ENCODE data around the gene LYPD6B.

LYPD6B gene

DNA sequence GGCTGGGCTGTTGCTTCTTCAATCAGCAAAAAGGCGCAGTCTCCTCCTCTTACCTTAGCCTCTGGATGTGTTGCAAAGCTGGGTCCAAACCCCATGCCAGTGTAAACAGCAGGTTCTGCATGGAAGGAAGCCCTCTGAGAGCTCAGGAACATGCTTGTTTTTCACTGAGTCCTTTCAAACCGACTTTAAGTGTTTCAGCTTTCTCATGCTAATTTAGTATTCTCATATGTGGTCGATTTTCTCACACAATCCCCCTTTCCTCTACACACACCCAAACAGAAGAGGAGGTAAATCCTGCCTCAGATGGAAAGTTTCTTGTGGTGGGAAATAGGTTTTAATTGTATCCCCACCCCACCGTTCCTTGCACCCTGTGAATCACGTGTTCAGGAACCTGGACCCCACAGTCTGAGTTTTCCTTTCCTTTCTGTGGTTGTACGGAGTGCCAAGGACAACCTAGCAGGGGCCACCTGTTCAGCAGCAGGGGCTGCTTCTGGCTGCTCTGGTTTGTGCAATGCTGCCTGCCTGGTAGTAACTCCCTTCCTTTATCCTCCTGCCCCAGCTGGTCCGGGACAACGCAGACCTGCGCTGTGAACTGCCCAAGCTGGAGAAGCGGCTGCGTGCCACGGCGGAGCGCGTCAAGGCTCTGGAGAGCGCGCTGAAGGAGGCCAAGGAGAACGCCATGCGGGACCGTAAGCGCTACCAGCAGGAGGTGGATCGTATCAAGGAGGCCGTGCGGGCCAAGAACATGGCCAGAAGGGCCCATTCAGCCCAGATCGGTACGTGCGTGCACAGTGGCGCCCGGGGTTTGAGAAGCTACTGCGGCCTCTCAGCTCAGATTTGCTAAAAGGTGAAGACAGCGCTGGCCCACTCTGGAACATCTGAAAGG, 28.7 kb upstream of the LYPD6B start:
- H3K9me3 ChIP-seq (ENCODE audit: control insufficient read depth, low read length), result no peaks in the 10 kb centered on the region
- H3K4me1 ChIP-seq (ENCODE audit: control insufficient read depth, insufficient read depth, low read length, poor library complexity, severe bottlenecking), result no peaks in the 10 kb centered on the region
- DNase-seq, result no peak
- no peaks in the 10 kb centered on the region for H3K27me3 ChIP-seq (replicated peaks; ENCODE audit: control insufficient read depth, insufficient read depth, low read length, poor library complexity, severe bottlenecking)
- no peak overlapping the region for H3K4me3 ChIP-seq (ENCODE audit: insufficient read depth, low read depth, low read length, poor library complexity, severe bottlenecking)
- H3K36me3 ChIP-seq (ENCODE audit: control insufficient read depth, insufficient read depth, low read length), result peaks cover 21% of the 10 kb centered on the region
- no peak overlapping the region for H3K27ac ChIP-seq (ENCODE audit: insufficient read depth, low read length, poor library complexity, severe bottlenecking)

DNA sequence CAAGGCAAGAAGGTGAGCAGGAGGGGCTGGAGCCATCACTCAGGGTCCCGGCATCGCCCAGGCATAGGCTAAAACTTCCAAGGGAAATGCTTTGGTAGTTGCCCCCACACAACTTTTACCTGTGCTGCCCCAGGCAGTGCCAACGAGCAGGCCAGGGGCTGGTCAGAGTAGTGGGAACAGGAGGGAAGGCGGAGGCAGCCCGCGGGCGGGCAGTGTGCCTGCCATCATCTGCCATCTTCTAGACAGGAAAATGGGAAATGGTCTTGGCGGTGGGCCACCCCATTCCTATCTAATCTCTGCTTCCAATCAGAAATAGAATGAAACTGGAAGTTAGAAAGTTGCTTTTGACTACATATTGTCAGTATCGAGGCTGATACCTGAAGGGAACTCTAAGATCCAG, 26.0 kb upstream of the LYPD6B start:
- H3K27ac ChIP-seq (ENCODE audit: insufficient read depth, low read length, poor library complexity, severe bottlenecking), result no peak overlapping the region
- H3K27me3 ChIP-seq (replicated peaks; ENCODE audit: control insufficient read depth, insufficient read depth, low read length, poor library complexity, severe bottlenecking), result no peaks in the 10 kb centered on the region
- H3K36me3 ChIP-seq (ENCODE audit: control insufficient read depth, insufficient read depth, low read length), result peaks cover 21% of the 10 kb centered on the region
- no peaks in the 10 kb centered on the region for H3K4me1 ChIP-seq (ENCODE audit: control insufficient read depth, insufficient read depth, low read length, poor library complexity, severe bottlenecking)
- no peak for DNase-seq
- no peak overlapping the region for H3K4me3 ChIP-seq (ENCODE audit: insufficient read depth, low read depth, low read length, poor library complexity, severe bottlenecking)
- no peaks in the 10 kb centered on the region for H3K9me3 ChIP-seq (ENCODE audit: control insufficient read depth, low read length)

DNA sequence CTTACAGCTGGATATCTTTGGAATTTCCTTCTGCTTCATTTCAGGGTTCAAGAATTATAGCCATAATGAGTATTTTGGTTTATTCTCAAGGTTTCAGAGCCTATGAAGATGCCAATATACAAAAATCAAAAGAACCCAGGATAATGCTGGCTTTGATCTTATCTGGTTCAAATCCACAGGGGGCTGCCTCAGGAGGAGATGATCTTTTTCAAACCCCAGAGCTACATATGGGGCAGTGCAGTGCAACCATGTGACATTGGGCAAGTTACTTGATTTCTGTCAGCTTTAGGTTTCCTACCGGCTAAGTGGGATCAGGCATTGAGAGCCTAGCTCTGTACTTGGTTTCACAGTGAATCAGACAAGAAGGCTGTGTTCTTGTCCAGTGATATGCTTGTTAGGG, 23.0 kb upstream of the LYPD6B start:
- peaks cover 14% of the 10 kb centered on the region for H3K36me3 ChIP-seq (ENCODE audit: control insufficient read depth, insufficient read depth, low read length)
- H3K4me1 ChIP-seq (ENCODE audit: control insufficient read depth, insufficient read depth, low read length, poor library complexity, severe bottlenecking), result no peaks in the 10 kb centered on the region
- no peak for DNase-seq
- H3K9me3 ChIP-seq (ENCODE audit: control insufficient read depth, low read length), result no peaks in the 10 kb centered on the region
- H3K27me3 ChIP-seq (replicated peaks; ENCODE audit: control insufficient read depth, insufficient read depth, low read length, poor library complexity, severe bottlenecking), result no peaks in the 10 kb centered on the region
- H3K27ac ChIP-seq (ENCODE audit: insufficient read depth, low read length, poor library complexity, severe bottlenecking), result no peak overlapping the region
- H3K4me3 ChIP-seq (ENCODE audit: insufficient read depth, low read depth, low read length, poor library complexity, severe bottlenecking), result no peak overlapping the region

DNA sequence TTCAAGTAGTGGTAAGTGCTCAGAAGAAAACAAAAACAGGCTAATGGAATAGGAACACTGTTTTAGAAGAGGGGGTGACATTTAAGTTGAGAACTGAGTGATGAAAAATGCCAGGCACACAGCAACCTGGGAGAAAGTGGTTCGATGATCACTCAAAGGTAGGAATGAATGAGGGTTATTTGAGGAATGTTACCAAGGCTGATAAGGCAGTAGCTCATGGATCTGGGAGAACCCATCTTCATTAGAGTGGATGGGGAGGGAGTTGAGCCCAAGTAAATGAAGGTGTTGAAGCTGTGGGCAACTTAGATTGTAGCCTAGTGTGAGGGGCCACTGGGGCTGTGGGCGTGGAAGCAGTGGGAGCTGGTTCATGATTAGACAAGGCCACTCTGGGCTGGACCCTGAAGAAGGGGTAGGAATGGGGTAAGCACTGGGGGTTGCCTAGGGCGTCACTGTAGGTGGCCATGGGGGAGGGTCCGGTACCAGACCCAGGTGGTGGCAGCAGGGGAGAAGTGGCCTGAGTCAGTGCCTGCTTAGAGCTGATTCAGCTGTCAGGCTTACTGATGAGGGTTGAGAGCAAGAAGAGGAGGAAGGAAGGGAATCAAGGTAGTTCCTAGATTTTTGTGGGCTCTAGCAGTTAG, 22.5 kb upstream of the LYPD6B start:
- Histone ChIP-seq H3K9me3 (ENCODE audit: control insufficient read depth, low read length) (no peaks in the 10 kb centered on the region), H3K27me3 (replicated peaks; ENCODE audit: control insufficient read depth, insufficient read depth, low read length, poor library complexity, severe bottlenecking) (no peaks in the 10 kb centered on the region), H3K27ac (ENCODE audit: insufficient read depth, low read length, poor library complexity, severe bottlenecking) (no peak overlapping the region), H3K4me3 (ENCODE audit: insufficient read depth, low read depth, low read length, poor library complexity, severe bottlenecking) (no peak overlapping the region), H3K4me1 (ENCODE audit: control insufficient read depth, insufficient read depth, low read length, poor library complexity, severe bottlenecking) (no peaks in the 10 kb centered on the region), H3K36me3 (ENCODE audit: control insufficient read depth, insufficient read depth, low read length) (peaks cover 14% of the 10 kb centered on the region)
- DNase-seq, result no peak

DNA sequence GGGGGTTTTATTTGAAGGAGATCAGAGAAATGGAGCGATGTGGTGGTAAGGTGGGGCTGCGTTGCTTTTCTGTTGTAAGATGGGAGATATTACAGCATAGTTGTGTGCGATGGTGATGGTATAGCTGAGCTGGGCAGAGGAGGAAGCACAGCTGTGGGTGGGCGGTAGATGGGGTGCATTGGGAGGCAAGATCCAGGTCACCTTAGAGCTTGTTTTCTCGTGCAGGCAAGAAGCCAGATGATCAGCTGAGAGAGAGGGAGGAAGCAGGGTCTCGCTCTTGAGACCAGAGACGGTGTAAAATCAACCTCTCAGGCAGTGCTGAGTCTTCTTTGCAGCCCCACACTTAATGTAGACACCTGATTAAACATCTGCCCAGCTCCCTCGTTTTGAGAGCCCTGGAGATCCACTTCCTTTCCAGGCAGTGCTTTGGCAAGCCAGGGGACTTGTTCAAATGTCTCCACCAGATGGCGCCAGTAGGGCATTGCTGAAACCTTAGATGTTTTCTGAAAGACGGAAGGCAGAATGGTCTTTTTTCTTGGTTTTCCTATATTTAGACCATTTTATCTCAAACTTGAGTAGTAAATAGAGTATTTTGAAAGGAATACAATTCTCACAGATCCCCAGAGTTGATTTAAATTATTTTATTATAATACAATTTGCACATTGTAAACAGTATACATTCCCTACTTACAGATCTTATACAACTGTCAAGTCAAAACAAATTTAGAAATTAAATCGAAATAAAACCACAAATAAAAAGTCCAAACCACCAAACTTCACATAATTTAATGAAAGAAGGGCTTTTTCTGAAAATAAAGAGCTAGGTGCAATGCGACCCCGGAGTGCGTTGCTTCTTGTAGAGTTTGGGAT, 21.1 kb upstream of the LYPD6B start:
- H3K4me1 ChIP-seq (ENCODE audit: control insufficient read depth, insufficient read depth, low read length, poor library complexity, severe bottlenecking), result no peaks in the 10 kb centered on the region
- H3K27me3 ChIP-seq (replicated peaks; ENCODE audit: control insufficient read depth, insufficient read depth, low read length, poor library complexity, severe bottlenecking), result no peaks in the 10 kb centered on the region
- peak; percentile 31 to 63 (median 36) for DNase-seq
- no peak overlapping the region for H3K27ac ChIP-seq (ENCODE audit: insufficient read depth, low read length, poor library complexity, severe bottlenecking)
- peaks cover 4% of the 10 kb centered on the region for H3K36me3 ChIP-seq (ENCODE audit: control insufficient read depth, insufficient read depth, low read length)
- H3K9me3 ChIP-seq (ENCODE audit: control insufficient read depth, low read length), result no peaks in the 10 kb centered on the region
- H3K4me3 ChIP-seq (ENCODE audit: insufficient read depth, low read depth, low read length, poor library complexity, severe bottlenecking), result no peak overlapping the region

DNA sequence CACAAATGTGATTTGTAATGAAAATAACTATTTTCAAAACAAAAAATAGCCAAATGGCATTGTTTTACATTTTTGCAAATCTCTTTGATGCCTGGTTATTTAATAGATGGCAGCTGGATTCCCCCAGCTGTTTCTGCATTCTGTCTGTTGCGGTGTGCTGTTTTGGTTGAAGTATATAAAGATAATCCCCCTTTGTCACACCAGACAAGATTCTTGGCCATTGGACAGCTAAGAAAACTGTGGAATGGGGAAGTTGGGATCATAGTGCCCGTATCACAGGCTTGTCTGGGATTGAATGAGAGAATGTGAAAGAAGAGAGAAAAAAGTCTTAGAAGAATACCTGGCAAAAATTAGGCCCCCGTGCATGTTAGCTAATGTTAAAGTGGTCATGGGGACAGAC, 19.5 kb upstream of the LYPD6B start:
- H3K36me3 ChIP-seq (ENCODE audit: control insufficient read depth, insufficient read depth, low read length), result no peaks in the 10 kb centered on the region
- no peaks in the 10 kb centered on the region for H3K27me3 ChIP-seq (replicated peaks; ENCODE audit: control insufficient read depth, insufficient read depth, low read length, poor library complexity, severe bottlenecking)
- DNase-seq, result no peak
- no peak overlapping the region for H3K4me3 ChIP-seq (ENCODE audit: insufficient read depth, low read depth, low read length, poor library complexity, severe bottlenecking)
- no peak overlapping the region for H3K27ac ChIP-seq (ENCODE audit: insufficient read depth, low read length, poor library complexity, severe bottlenecking)
- H3K4me1 ChIP-seq (ENCODE audit: control insufficient read depth, insufficient read depth, low read length, poor library complexity, severe bottlenecking), result no peaks in the 10 kb centered on the region
- H3K9me3 ChIP-seq (ENCODE audit: control insufficient read depth, low read length), result no peaks in the 10 kb centered on the region

DNA sequence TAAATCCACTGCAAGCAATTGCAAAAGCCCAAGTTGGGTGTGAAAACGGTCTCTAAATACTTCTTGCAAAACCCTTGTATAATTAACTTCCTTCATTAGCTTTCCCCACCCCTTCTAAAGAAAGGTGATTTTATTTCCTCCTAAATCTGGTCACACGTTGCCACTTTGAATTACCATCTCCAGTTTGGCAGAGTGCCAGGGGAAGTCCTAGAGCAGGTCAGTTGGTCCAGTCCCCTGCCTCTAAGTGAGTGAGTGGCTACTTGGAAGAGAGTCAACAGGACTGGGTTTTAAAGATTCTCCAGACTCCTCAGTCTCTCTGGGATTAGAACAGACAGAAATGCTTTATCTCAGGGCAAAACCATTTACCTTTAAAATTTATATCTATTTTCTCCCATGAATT, 18.7 kb upstream of the LYPD6B start:
- Histone ChIP-seq H3K9me3 (ENCODE audit: control insufficient read depth, low read length) (no peaks in the 10 kb centered on the region), H3K27ac (ENCODE audit: insufficient read depth, low read length, poor library complexity, severe bottlenecking) (no peak overlapping the region), H3K36me3 (ENCODE audit: control insufficient read depth, insufficient read depth, low read length) (no peaks in the 10 kb centered on the region), H3K27me3 (replicated peaks; ENCODE audit: control insufficient read depth, insufficient read depth, low read length, poor library complexity, severe bottlenecking) (no peaks in the 10 kb centered on the region), H3K4me1 (ENCODE audit: control insufficient read depth, insufficient read depth, low read length, poor library complexity, severe bottlenecking) (no peaks in the 10 kb centered on the region), H3K4me3 (ENCODE audit: insufficient read depth, low read depth, low read length, poor library complexity, severe bottlenecking) (no peak overlapping the region)
- no peak for DNase-seq

DNA sequence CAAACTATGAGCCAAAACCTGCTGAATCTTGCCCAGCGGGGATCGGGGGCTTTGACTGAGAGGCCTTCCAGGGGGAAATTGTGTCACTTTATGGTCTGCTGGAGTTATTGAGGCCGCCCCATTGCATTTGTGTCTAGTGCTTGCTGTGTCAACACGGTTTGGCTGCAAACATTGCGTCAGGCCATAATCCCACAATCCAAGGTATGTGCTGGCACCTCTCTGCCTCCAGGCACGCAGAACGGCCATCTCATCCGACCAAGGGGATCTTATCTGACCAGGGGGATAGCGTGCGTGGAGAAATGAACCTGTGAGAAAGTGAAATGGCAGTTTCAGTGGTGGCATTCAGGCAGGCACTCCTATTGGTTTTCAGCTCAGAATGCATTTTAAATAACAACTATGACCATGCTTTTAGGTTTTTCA, 18.1 kb upstream of the LYPD6B start:
- Histone ChIP-seq H3K9me3 (ENCODE audit: control insufficient read depth, low read length) (no peaks in the 10 kb centered on the region), H3K27me3 (replicated peaks; ENCODE audit: control insufficient read depth, insufficient read depth, low read length, poor library complexity, severe bottlenecking) (no peaks in the 10 kb centered on the region), H3K36me3 (ENCODE audit: control insufficient read depth, insufficient read depth, low read length) (no peaks in the 10 kb centered on the region), H3K27ac (ENCODE audit: insufficient read depth, low read length, poor library complexity, severe bottlenecking) (no peak overlapping the region), H3K4me1 (ENCODE audit: control insufficient read depth, insufficient read depth, low read length, poor library complexity, severe bottlenecking) (no peaks in the 10 kb centered on the region), H3K4me3 (ENCODE audit: insufficient read depth, low read depth, low read length, poor library complexity, severe bottlenecking) (no peak overlapping the region)
- DNase-seq, result no peak

DNA sequence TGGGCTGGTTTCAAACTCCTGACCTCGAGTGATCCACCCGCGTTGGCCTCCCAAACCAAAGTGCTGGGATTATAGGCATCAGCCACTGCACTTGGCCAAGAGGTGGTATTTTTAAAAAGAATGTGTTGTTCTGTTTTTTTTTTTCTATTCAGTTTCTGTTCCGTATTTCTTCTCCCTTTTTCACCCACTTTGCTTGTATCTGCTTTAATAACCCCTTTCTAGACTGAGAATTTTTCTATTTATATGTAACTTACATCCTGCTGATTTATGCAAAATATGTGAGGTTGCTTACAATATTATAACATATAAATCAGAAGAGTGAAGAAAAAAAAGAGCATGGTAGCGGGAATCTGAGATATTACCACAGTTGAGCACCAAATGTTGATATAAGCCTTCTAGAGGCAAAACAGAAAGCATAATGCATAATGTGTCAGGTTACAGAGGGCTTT, 17.2 kb upstream of the LYPD6B start:
- no peak for DNase-seq
- H3K36me3 ChIP-seq (ENCODE audit: control insufficient read depth, insufficient read depth, low read length), result no peaks in the 10 kb centered on the region
- no peaks in the 10 kb centered on the region for H3K27me3 ChIP-seq (replicated peaks; ENCODE audit: control insufficient read depth, insufficient read depth, low read length, poor library complexity, severe bottlenecking)
- H3K4me3 ChIP-seq (ENCODE audit: insufficient read depth, low read depth, low read length, poor library complexity, severe bottlenecking), result no peak overlapping the region
- no peak overlapping the region for H3K27ac ChIP-seq (ENCODE audit: insufficient read depth, low read length, poor library complexity, severe bottlenecking)
- no peaks in the 10 kb centered on the region for H3K9me3 ChIP-seq (ENCODE audit: control insufficient read depth, low read length)
- H3K4me1 ChIP-seq (ENCODE audit: control insufficient read depth, insufficient read depth, low read length, poor library complexity, severe bottlenecking), result no peaks in the 10 kb centered on the region
